GM12865 (cell line): ENCODE data around the gene TOGARAM1.

Experiments
- DNase-seq: peaks from one replicate; pipeline ENCODE4 v3.0.0; 2010; ENCODE audit warnings: low read depth
- H3K4me3 ChIP-seq: 2 replicates; pipeline ENCODE4 v1.5.1; 2011; ENCODE audit warnings: mild to moderate bottlenecking, low read depth, low read length, control low read depth
- TF ChIP-seq, protein P1 (sequence below): IDR thresholded peaks from 2 replicates; pipeline ENCODE4 v1.5.1; 2011; ENCODE audit warnings: low read length, control low read depth, low read depth, inconsistent platforms; ENCODE audit not compliant: insufficient read depth; ENCODE audit errors: missing control alignments

TOGARAM1 gene

DNA sequence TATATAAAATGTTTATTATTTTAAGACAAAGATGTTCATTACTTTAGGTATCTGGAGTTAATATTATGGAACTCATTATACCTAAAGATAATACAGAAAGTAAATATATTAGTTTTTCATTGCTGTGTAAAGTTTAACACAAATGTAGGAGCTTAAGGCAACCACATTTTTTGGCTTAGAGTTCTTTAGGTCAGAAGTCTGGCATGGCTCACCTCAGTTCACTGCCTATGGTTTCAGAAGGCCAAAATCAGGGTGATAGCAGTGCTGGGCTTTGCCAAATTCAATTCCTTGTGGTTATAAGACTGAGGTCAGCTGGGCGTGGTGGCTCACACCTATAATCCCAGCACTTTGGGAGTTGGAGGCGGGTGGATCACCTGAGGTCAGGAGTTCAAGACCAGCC, 86.4 kb downstream of the TOGARAM1 start:
- no peak for DNase-seq
- TF ChIP-seq, protein P1, sequence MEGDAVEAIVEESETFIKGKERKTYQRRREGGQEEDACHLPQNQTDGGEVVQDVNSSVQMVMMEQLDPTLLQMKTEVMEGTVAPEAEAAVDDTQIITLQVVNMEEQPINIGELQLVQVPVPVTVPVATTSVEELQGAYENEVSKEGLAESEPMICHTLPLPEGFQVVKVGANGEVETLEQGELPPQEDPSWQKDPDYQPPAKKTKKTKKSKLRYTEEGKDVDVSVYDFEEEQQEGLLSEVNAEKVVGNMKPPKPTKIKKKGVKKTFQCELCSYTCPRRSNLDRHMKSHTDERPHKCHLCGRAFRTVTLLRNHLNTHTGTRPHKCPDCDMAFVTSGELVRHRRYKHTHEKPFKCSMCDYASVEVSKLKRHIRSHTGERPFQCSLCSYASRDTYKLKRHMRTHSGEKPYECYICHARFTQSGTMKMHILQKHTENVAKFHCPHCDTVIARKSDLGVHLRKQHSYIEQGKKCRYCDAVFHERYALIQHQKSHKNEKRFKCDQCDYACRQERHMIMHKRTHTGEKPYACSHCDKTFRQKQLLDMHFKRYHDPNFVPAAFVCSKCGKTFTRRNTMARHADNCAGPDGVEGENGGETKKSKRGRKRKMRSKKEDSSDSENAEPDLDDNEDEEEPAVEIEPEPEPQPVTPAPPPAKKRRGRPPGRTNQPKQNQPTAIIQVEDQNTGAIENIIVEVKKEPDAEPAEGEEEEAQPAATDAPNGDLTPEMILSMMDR: no peak
- H3K4me3 ChIP-seq: no peak overlapping the region

DNA sequence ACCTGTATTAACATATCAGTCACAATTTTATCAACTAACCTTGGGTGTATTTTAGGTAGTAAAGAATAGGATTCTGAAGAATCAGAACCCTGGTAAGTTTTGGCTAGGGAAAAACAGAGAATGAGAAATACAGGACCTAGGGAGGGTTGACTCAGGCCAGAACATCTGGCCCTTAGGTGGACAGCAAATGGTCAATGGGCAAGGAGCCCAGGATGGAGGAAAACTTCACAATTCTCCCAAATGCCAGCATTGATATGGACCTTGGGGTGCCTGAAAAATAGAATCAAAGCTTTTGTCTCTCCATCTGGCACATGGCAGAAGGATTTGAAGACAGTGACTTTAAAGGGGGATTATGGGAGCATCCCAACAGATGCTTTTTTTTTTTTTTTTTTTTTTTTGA, 89.2 kb downstream of the TOGARAM1 start:
- TF ChIP-seq, protein P1: no peak
- no peak for DNase-seq
- H3K4me3 ChIP-seq: no peak overlapping the region

DNA sequence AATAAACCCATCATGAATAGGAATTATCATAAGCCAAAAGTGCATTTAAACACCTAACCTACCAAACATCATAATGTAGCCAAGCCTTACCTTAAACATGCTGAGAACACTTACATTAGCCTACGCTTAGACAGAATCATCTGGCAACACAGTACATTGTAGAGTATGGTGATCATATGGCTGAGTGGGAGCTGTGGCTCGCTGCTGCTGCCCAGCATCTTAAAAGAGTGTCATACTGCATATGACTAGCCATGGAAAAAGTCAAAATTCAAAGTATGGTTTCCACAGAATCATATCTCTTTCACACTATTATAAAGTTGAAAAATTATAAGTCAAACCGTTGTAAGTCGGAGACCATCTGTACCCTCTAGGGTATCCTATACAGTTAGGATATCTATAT, 89.9 kb downstream of the TOGARAM1 start:
- no peak overlapping the region for H3K4me3 ChIP-seq
- TF ChIP-seq, protein P1: no peak
- DNase-seq: no peak

DNA sequence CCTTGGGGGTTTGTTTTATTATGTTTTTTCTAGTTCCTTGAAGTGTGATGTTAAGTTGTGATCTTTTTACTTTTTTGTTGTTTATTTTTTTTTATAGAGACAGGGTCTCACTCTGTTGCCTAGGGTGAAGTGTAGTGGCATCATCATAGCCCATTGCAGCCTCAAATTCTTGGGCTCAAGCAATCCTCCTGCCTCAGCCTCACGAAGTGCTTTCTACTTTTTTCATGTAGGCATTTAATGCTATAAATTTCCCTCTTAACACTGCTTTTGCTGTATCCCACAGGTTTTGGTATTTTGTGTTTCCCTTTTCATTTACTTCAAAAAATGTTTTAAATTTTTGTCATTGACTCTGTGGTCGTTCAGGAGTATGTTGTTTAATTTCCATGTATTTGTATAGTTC, 95.4 kb downstream of the TOGARAM1 start:
- no peak for DNase-seq
- H3K4me3 ChIP-seq: no peak overlapping the region
- TF ChIP-seq, protein P1: no peak

DNA sequence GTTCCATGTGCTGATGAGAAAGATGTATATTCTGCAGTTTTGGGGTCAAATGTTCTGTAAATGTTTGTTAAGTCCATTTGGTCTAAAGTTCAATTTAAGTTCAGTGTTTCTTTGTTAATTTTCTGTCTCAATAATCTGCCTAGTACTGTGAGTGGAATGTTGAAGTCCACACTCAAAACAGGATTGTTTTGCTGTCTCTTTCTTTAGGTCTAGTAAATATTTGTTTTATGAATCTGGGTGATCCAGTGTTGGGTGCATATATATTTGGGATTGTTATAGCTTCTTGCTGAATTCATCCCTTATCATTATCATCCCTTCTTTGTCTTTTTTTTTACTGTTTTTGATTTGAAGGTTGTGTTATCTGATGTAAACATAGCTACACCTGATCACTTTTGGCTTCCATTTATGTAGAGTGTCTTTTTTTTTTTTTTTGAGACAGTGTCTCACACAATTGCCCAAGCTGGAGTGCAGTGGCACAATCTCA, 95.9 kb downstream of the TOGARAM1 start:
- no peak for DNase-seq
- no peak overlapping the region for H3K4me3 ChIP-seq

DNA sequence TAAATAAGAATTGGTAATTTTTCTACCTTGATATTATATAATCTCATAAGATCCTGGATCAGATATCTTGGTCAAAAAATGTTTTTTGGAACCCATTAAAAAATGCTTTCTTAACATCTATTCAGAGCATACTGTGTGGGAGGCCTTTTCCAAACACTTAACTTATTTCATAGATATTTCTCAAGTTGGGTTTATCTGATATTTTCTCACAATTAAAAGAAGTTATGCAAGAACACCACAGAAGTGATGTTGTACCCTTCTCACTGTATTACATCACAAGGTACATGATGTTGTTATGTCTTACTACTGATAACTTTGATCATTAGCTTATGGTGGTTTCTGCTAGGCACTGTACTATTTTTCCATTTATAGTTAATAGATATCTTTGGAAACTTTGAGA, 98.6 kb downstream of the TOGARAM1 start:
- DNase-seq: no peak
- no peak overlapping the region for H3K4me3 ChIP-seq
- TF ChIP-seq, protein P1: no peak

More for the DNA sequence above, 95.9 kb downstream of the TOGARAM1 start:
- TF ChIP-seq, protein P1: no peak

DNA sequence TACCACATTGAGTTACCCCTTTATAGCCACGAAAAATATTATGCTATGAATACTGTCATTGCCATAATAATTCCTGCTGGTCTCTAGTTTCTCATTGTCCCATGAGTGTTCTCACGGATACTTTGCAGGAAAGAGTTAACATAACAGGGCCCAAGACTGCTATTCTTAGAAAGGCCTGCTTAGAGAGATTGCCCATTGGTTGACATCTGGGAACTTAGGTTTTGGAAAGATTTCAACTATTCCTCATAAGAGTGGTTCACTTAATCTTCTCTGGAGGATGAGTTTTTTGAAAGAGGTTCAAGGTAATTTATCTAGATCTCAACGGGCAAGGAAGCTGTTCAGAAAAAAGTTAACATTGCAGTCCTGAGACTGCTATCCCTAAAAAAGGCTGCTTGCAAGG, 103.5 kb downstream of the TOGARAM1 start:
- H3K4me3 ChIP-seq: no peak overlapping the region
- no peak for DNase-seq
- TF ChIP-seq, protein P1: no peak
